Activated CD4-positive, alpha-beta T cell treated with anti-CD3 and anti-CD28 coated beads, Interleukin-2, amount 50 U/mL, for 48 hours (primary cell): ENCODE results near the gene SH2B3.
"Not testable (repeated sequence)": the region's sequence is repeated elsewhere in the genome, so short reads cannot be mapped to it uniquely, and the experiment has no call there.

Experiments
- DNase-seq, 2 experiments: peaks; one replicate each; pipeline ENCODE4 v3.0.0-alpha.2; 2020

The SH2B3 gene

DNA sequence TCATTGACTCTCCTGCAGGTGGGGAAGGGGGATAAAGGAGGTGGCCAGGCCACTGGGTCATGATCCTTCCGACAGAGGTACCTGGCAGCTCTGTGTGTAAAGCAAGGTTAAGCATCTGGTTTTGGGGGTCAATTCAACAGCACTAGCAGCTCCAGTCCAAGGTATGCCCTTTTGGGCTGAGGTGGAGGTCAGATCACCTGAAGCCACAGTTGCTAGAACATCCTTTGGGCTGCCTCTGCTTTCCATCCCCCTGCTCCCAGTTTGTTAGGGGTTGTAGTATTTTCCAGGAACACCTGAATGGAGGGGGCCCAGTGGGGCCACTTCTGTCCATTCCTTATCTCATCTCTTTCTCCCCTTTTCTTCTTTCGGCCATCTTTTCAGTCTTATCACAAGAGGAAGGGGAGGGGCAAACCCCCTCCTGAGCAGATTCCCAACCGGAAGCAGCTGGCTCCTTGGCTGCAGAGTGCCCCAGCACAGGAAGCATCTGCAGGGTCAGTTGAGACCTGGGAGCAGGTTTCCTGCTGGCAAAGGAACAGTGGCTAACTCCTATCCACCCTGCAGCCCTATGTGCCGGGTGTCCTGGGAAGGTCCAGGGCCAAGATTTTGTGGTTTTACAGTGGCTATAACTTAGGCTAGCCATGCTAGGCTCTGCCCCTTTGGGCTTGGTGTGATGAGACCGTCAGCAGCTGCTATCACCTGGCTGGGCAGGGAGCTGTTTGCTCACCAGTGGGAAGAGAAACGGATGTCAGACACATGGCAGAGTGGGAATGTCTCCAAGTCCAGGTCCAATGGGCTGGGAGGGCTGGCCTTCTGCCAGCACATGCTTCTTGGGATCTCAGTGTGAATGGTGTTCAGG is 40.2 kb downstream of the SH2B3 start:
- DNase-seq: no peak

- DNase-seq: no peak
Measured at GRCh38 chr12:111446631-111447570, 41.2 kb downstream of the SH2B3 start.

GRCh38 chr12:111447571-111448265 is 42.0 kb downstream of the SH2B3 start:
- no peak for DNase-seq

DNA sequence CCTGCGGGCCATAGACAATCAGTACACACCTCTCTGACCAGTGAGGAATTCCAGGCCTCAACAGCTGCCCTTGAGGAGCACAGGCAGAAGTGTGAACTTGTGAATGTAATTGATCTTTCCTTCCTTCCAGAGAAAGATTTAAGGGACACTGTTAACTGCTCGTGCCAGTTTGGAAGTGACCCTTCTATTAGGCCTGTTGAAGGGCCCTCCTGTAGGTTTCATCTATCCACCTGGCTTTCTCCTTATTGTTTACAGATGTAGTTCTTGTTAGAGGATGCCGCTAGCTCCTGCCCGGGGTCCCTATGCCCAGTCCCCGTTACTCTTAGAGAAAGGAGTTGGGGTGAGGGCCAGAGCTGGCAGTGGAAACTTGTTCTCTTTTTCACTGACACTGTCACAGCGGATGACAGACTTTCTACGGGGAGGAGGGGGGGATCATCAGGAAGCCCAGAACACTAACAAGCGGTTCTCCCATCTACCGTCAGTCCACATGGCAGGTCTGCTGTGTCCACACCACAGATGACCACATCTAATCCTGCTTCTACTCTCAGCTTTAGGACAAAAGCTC is 42.6 kb downstream of the SH2B3 start:
- DNase-seq: no peak

DNA sequence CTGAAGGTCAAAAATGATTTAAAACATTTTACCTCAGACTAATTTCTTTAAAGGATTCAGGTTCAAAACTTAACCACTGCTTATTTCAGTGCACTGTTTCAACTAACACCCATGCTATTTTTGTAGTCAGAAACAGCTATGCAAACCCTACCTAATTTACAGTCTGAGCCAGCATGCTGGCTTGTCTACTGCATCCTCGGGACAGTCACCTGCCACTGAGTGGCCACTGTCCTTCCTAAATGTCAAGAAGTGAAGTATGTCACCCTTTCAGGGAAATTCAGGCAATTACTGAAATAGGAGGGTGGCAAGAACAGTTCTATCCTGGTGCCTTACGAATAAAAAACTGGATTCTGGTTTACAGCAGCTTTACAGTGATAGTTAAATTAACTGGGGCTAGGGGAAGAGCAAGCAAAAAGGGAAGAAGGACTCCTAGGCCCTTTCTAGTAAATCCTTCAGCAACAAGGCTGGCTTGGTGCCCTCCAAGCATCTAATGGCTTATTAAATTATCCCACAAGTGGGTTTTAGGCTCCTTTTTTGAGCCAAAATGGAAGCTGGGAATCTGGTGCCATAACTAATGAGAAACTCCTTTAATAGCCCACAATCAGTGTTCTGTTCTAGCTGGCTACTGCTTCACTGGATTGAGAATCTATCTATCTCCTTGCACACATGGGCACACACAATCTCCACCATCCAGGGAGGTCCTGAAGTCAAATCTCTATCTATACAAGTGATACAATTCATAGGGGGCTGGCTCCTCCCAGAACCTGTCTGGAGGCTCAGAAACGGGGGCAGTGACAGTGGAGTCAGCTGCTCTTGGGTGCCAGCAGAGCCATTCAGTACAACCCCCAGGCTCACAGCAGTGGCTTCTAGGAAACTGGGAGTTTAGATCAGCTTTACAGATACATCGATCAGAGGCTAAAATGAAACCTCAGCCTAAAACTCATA is 43.4 kb downstream of the SH2B3 start:
- DNase-seq: no peak

DNA sequence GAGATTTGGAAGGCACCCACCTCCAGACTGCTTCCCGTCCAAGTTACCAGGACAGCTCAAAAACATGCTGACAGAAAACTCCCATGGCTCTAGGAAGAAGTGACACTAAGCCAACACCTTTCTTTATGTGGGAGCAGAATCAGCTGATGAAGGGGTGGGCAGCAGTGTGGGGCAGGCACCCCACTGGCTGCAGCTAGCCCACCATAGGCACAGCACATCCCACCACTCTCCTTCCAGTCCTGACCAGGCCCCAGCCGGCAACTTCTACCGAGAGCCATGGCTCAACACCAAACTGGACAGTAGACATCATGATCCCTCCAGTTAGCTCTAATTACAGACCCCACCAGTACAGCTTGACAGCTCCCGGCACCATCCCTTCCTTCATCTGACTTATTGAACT is 45.0 kb downstream of the SH2B3 start:
- no peak for DNase-seq

DNA sequence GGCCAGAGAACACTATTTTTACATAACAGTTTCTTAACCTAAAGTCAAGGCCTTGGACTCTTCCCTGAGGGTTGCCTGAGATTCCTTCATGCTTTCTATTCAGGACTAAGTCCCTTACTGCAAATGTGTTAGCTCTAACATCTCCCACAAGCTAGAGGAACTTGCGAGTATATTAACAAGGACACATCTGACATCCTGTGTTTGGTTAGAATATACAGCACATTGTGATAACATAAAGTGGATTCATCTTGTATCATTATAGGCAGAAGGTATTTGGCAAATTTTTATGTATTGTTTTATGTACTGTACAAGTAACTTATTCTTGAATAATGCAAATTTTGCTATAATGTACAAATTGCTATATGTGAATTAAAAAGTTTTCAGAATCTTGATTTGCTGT is 45.5 kb downstream of the SH2B3 start:
- DNase-seq: no peak

- DNase-seq: no peak
Measured at GRCh38 chr12:111451649-111452129, 46.0 kb downstream of the SH2B3 start.

GRCh38 chr12:111453071-111453989 is 47.6 kb downstream of the SH2B3 start:
- no peak for DNase-seq

DNA sequence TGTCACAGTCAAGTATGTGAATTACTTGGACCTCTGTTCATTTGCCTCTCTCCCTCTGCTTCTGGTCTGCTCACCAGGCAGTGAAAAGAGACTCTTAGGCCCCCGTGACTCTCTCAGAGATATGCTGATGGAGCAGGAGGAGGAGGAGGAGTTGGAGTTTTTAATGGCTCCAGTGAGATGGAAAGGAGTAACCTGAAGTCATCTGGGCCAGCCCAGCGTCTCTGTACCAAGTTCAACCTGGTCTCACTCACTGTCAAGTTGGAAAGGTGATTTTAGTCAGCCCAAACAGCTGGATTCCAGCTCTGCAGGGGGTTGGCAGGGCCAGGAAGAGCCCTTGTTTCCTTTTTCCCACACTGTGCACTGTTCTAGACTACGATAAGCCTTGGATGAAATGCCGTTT is 48.6 kb downstream of the SH2B3 start:
- DNase-seq: no peak

GRCh38 chr12:111454716-111455447 is 49.2 kb downstream of the SH2B3 start:
- no peak for DNase-seq

GRCh38 chr12:111455448-111456320 is 50.0 kb downstream of the SH2B3 start:
- no peak for DNase-seq

DNA sequence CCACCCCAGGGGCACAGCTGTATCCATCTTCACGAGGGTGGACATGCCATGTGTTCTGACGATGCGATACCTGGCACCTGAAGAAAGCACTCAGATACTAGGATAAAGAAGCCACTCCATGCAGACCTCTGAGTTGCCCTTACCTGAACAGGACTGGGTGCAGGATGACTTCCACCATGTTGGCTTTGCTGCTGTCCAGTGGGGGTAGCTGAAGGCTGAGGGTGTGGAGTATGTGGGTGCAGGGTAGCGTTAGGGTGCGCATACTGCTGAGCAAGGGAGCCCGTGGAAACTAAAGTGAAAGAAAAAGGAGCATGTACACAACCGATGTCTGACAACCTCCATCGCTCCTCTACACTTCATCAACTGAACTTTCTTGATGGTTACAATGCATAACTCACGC is 51.3 kb downstream of the SH2B3 start:
- DNase-seq: no peak

DNA sequence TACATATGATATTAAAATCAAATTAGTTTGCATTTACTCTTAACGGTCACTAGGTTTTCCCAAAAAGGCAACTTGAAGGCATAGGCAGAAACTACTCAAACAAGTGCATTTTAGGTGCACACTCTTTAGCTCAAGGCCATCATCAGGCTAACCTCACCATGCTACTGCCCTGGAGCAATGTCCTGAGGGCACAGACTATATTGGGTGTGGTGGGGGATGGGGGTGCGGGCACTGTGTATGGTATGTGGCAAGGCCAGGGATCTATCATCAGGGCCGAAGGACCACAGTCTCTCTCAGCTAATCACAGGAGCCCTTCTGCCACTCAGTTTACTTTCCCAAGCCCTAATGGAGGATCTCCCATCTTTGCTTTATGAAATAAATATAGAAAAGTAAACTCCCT is 51.9 kb downstream of the SH2B3 start:
- no peak for DNase-seq

DNA sequence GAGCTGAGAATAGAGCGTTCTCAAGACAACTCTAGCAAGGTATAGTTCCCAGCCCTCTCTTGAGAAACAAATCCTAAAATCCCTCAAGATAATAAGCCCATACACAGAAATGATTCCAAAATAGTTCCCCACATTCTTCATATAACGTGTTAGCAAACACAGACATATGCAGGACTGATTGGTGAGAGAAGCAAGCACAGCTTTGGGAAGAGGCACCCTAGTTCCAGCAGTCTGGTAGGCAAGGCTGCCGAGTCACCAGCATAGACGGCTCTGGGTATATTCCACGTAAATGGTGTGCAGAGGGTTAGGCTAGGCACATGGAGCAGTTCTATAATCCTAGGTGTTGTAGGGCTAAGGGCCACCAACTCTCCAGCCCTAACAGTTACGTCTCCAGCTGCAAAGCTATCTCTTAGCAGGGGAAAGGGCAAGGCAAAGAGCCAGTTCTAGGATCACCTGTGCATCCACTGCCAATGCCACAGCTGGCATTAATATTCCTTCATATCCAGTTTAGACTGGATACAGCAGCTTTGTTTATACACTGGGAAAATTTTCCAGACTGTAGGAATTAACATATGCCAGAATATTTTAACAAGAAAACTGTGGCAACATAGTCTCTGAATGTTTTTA is 52.9 kb downstream of the SH2B3 start:
- no peak for DNase-seq

DNA sequence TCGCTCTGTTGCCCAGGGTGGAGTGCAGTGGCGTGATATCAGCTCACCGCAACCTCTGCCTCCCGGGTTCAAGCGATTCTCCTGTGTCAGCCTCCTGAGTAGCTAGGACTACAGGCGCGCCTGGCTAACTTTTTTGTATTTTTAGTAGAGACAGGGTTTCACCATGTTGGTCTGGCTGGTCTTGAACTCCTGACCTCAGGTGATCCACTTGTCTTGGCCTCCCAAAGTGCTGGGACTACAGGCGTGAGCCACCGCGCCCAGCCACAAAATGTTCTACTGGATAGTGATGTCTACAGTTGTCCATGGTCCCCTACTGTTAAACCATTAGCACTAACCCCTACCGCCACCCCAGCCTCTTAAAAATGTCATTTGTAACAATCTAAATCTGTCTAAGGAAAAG is 54.4 kb downstream of the SH2B3 start:
- DNase-seq: not testable (repeated sequence)

DNA sequence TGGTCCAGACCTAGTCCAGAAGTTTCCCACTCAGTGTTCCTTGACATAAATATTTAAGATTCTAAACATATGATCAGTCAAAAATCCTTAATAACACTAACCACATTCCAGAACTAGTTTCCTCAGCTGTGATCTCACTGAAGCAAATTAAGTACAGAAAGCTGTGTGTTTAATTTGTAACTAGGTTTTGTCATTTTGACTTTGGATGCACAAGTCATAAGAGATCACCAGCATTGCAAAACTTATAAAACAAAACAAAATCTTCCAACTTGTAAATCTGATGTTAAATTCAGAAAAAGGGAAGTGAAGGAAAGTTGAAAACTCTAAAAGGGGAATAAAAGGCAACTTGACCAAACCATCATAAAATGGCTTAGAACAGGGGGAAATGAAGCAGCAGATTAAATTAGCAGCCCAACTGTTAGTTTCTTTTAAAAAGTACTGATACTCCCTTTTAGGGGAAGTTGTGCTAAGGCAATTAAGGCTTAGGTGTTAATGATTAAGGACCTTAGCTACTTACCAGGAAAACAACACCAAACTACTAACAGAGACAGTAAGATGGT is 56.6 kb downstream of the SH2B3 start:
- DNase-seq: no peak
